NCI-H2227 treated with DMSO at 0.1 percent for 48 hours (cell line): ENCODE results near the gene ARHGAP20.

Experiments used
- DNase-seq: peaks from one replicate; lab custom pipeline; 2025; lab: John Stamatoyannopoulos, UW

ARHGAP20 gene

DNA sequence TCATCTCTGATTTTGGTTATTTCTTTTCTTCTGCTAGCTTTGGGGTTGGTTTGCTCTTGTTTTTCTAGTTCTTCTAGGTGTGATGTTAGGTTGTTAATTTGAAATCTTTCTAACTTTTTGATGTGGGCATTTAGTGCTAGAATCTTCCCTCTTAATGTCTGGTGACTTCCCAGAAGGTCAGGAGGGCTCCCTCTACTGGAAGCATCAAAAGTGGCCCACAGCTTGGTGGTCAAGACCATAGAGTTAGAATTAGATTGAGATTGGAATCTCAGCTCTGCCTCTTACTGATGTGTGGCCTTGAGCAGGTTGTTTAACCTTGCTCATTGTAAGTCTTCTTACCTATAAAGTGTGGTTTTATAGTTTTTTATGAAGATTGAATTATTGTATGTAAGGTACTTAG, 183.2 kb downstream of the ARHGAP20 start:
- DNase-seq, result no peak

DNA sequence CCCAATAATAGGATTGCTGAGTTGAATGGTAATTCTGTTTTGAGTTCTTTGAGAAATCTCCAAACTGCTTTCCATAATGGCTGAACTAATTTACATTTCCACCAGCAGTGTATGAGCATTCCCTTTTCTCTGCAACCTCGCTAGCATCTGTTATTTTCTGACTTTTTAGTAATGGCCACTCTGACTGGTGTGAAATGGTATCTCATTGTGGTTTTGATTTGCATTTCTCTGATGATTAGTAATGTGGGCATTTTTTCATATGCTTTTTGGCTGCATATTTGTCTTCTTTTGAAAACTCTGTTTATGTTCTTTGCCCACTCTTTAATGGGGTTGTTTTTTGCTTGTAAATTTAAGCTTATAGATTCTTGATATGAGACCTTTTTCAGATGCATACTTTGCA, 185.1 kb downstream of the ARHGAP20 start:
- DNase-seq, result no peak
